OCI-LY1 (cell line): ENCODE results near the gene MED27.

ENCODE experiments used
- H2AFZ ChIP-seq: fragments of 200-600 bp; sonication (generic), shearing (Covaris generic); 2 replicates; pipeline ENCODE4 v1.6.0; 2014; ENCODE audit warnings: antibody characterized with exemption, mild to moderate bottlenecking, low read length
- H3F3A ChIP-seq: fragments of 200-600 bp; sonication (generic), shearing (Covaris generic); 2 replicates; pipeline ENCODE4 v1.6.0; 2014; ENCODE audit warnings: mild to moderate bottlenecking, antibody characterized with exemption, low read length, moderate library complexity; ENCODE audit not compliant: insufficient read depth
- H3K27ac ChIP-seq: fragments of 200-600 bp; sonication (generic); 2 replicates; pipeline ENCODE4 v1.5.1; 2014; ENCODE audit warnings: low read length, mixed run types, mild to moderate bottlenecking, low read depth; ENCODE audit not compliant: poor library complexity, severe bottlenecking
- H3K27me3 ChIP-seq: fragments of 200-600 bp; sonication (generic); 2 replicates; pipeline ENCODE4 v1.6.0; 2014; ENCODE audit warnings: antibody characterized with exemption, mild to moderate bottlenecking, low read length, moderate library complexity; ENCODE audit not compliant: insufficient read depth
- H3K36me3 ChIP-seq: fragments of 200-600 bp; sonication (generic); 2 replicates; pipeline ENCODE4 v1.6.1; 2014; ENCODE audit warnings: mild to moderate bottlenecking, antibody characterized with exemption, low read length, moderate library complexity, mixed read lengths; ENCODE audit not compliant: insufficient read depth
- H3K4me1 ChIP-seq: fragments of 200-600 bp; sonication (generic); 2 replicates; pipeline ENCODE4 v1.5.1; 2014; ENCODE audit warnings: mild to moderate bottlenecking, low read length, moderate library complexity; ENCODE audit not compliant: insufficient read depth, severe bottlenecking
- H3K4me2 ChIP-seq: fragments of 200-600 bp; sonication (generic), shearing (Covaris generic); 2 replicates; pipeline ENCODE4 v1.6.1; 2014; ENCODE audit warnings: low read length
- H3K4me3 ChIP-seq: fragments of 200-600 bp; sonication (generic); 2 replicates; pipeline ENCODE4 v1.5.1; 2014; ENCODE audit warnings: low read length, low read depth, mild to moderate bottlenecking, mixed read lengths; ENCODE audit not compliant: poor library complexity, severe bottlenecking
- H3K79me2 ChIP-seq: fragments of 200-600 bp; shearing (Covaris generic); 2 replicates; pipeline ENCODE4 v1.6.1; 2016; ENCODE audit warnings: mixed run types, low read length, mixed read lengths; ENCODE audit not compliant: insufficient read depth
- H3K9ac ChIP-seq: fragments of 200-600 bp; sonication (generic), shearing (Covaris generic); 2 replicates; pipeline ENCODE4 v1.6.1; 2014; ENCODE audit warnings: mild to moderate bottlenecking, low read length, mixed read lengths
- H3K9me2 ChIP-seq: fragments of 200-600 bp; sonication (generic), shearing (Covaris generic); 2 replicates; pipeline ENCODE4 v1.6.1; 2014; ENCODE audit warnings: low read depth, mild to moderate bottlenecking, low read length, mixed read lengths
- H3K9me3 ChIP-seq: fragments of 200-600 bp; shearing (Covaris generic); 2 replicates; pipeline ENCODE4 v1.6.1; 2014; ENCODE audit warnings: low read length, mixed read lengths
- H4K20me1 ChIP-seq: fragments of 200-600 bp; sonication (generic), shearing (Covaris generic); 2 replicates; pipeline ENCODE4 v1.6.0; 2016; ENCODE audit warnings: mild to moderate bottlenecking, low read length; ENCODE audit not compliant: insufficient read depth
- CTCF ChIP-seq: fragments of 200-600 bp; sonication (generic), shearing (Covaris generic); IDR thresholded peaks from 2 replicates; pipeline ENCODE4 v1.5.1; 2017; ENCODE audit warnings: mild to moderate bottlenecking, antibody characterized with exemption, low read length, moderate library complexity, mixed read lengths
- EZH2 ChIP-seq: fragments of 200-600 bp; sonication (generic), shearing (Covaris generic); IDR thresholded peaks from 2 replicates; pipeline ENCODE4 v1.8.0; 2017; ENCODE audit warnings: borderline replicate concordance, mixed run types, mild to moderate bottlenecking, antibody characterized with exemption, low read length, moderate library complexity, mixed read lengths

Gene MED27

GRCh38 chr9:131872006-131872405, 207.7 kb downstream of the MED27 start:
- H3K36me3 ChIP-seq: no peaks in the 10 kb centered on the region
- H3K4me2 ChIP-seq: no peak overlapping the region
- no peaks in the 10 kb centered on the region for H3K4me1 ChIP-seq
- no peaks in the 10 kb centered on the region for H3K27me3 ChIP-seq
- H3K9ac ChIP-seq: no peak overlapping the region
- H3F3A ChIP-seq: no peaks in the 10 kb centered on the region
- no peaks in the 10 kb centered on the region for H3K9me3 ChIP-seq
- H3K4me3 ChIP-seq: no peak overlapping the region
- no peaks in the 10 kb centered on the region for H3K9me2 ChIP-seq
- no peaks in the 10 kb centered on the region for H3K79me2 ChIP-seq
- H2AFZ ChIP-seq: no peak overlapping the region
- no peaks in the 10 kb centered on the region for H4K20me1 ChIP-seq
- H3K27ac ChIP-seq: no peak overlapping the region
- TF ChIP-seq CTCF: peak; percentile 21; the same call in 1 of the 2 replicates
- no peak for TF ChIP-seq EZH2

GRCh38 chr9:131870156-131870555, 209.5 kb downstream of the MED27 start:
- H3K4me3 ChIP-seq: no peak overlapping the region
- no peaks in the 10 kb centered on the region for H3K9me2 ChIP-seq
- no peaks in the 10 kb centered on the region for H3K4me1 ChIP-seq
- no peaks in the 10 kb centered on the region for H3K9me3 ChIP-seq
- no peaks in the 10 kb centered on the region for H3K36me3 ChIP-seq
- no peaks in the 10 kb centered on the region for H4K20me1 ChIP-seq
- H3K27ac ChIP-seq: no peak overlapping the region
- no peak overlapping the region for H3K9ac ChIP-seq
- H3K79me2 ChIP-seq: no peaks in the 10 kb centered on the region
- H3K4me2 ChIP-seq: no peak overlapping the region
- no peak overlapping the region for H2AFZ ChIP-seq
- no peak for TF ChIP-seq EZH2
- TF ChIP-seq CTCF: no peak
- H3F3A ChIP-seq: no peaks in the 10 kb centered on the region
- no peaks in the 10 kb centered on the region for H3K27me3 ChIP-seq

- H3K4me1 ChIP-seq: no peaks in the 10 kb centered on the region
- no peak overlapping the region for H3K27ac ChIP-seq
- H3K36me3 ChIP-seq: no peaks in the 10 kb centered on the region
- no peak overlapping the region for H3K4me3 ChIP-seq
- no peaks in the 10 kb centered on the region for H3K79me2 ChIP-seq
- no peak for TF ChIP-seq EZH2
- TF ChIP-seq CTCF: no peak
- H3K4me2 ChIP-seq: no peak overlapping the region
- no peaks in the 10 kb centered on the region for H3K9me3 ChIP-seq
- no peaks in the 10 kb centered on the region for H4K20me1 ChIP-seq
- no peak overlapping the region for H2AFZ ChIP-seq
- no peaks in the 10 kb centered on the region for H3F3A ChIP-seq
- no peaks in the 10 kb centered on the region for H3K9me2 ChIP-seq
- no peaks in the 10 kb centered on the region for H3K27me3 ChIP-seq
- H3K9ac ChIP-seq: no peak overlapping the region
Observed at GRCh38 chr9:131869348-131869747, 210.3 kb downstream of the MED27 start.
